GM21717 (cell line): ENCODE data around the gene POP7.

Source experiments
- ATAC-seq: cut with Tn5 transposase; IDR thresholded peaks from one replicate; pipeline ENCODE4 v1.9.1; 2021; ENCODE audit warnings: mild to moderate bottlenecking, moderate library complexity; ENCODE audit not compliant: unreplicated experiment

POP7 gene

GRCh38 chr7:100679129-100679926, 26.6 kb upstream of the POP7 start:
- no peak for ATAC-seq

GRCh38 chr7:100679927-100680575, 25.9 kb upstream of the POP7 start:
- no peak for ATAC-seq

GRCh38 chr7:100680576-100681271, 25.2 kb upstream of the POP7 start:
- no peak for ATAC-seq

GRCh38 chr7:100681491-100682227, 24.3 kb upstream of the POP7 start:
- no peak for ATAC-seq

GRCh38 chr7:100682228-100682741, 23.6 kb upstream of the POP7 start:
- ATAC-seq = no peak

GRCh38 chr7:100682991-100683658, 22.8 kb upstream of the POP7 start:
- ATAC-seq = no peak

GRCh38 chr7:100683659-100684533, 22.0 kb upstream of the POP7 start:
- ATAC-seq = no peak

- no peak for ATAC-seq
Observed at GRCh38 chr7:100684534-100685042, 21.3 kb upstream of the POP7 start.

GRCh38 chr7:100685049-100685605, 20.8 kb upstream of the POP7 start:
- no peak for ATAC-seq

- ATAC-seq = no peak
Observed at GRCh38 chr7:100685631-100686145, 20.2 kb upstream of the POP7 start.

- ATAC-seq = no peak
Observed at GRCh38 chr7:100686201-100686821, 19.6 kb upstream of the POP7 start.

GRCh38 chr7:100686822-100687211, 19.1 kb upstream of the POP7 start:
- no peak for ATAC-seq

- no peak for ATAC-seq
Observed at GRCh38 chr7:100687261-100687660, 18.7 kb upstream of the POP7 start.

- no peak for ATAC-seq
Observed at GRCh38 chr7:100687751-100688300, 18.1 kb upstream of the POP7 start.

GRCh38 chr7:100688326-100688860, 17.5 kb upstream of the POP7 start:
- ATAC-seq = no peak

- ATAC-seq = no peak
Observed at GRCh38 chr7:100689230-100690135, 16.4 kb upstream of the POP7 start.
